Stimulated activated CD8-positive, alpha-beta memory T cell treated with anti-CD3 and anti-CD28 coated beads, Interleukin-7, amount 100 ng/mL, for 1 hour (primary cell): ENCODE results near the gene KRTAP10-2.

Experiments used
- DNase-seq, 2 donors: peaks; one replicate each; pipeline ENCODE4 v3.0.0-alpha.2; 2020; ENCODE audit warnings: low read depth in 2 of 2

KRTAP10-2 gene

GRCh38 chr21:44539991-44540666 is 11.2 kb downstream of the KRTAP10-2 start, which contains the start of gene KRTAP10-1:
Gene KRTAP10-1 (minus strand): TSS chr21:44540195. CDS start chr21:44540150, 45 bp downstream.
- DNase-seq: no peak

DNA sequence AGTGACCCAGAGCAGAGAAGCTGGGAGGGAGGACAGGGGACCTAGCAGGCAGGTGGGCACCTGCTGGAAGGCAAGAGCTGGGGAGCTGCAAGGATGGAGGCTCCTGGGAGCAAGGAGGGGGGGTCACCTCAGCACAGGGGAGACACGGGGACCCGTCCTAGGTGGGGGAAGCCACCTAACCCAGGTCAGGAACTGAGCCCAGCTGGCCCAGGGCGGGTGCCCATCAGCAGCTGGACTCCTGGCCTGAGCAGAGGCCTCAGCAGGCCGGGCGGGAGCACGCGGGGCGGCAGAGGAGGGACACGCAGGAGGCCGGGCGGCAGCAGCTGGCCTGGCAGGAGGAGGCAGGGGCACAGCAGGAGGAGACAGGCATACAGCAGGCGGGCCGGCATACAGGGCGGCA is 12.3 kb downstream of the KRTAP10-2 start:
- no peak for DNase-seq

GRCh38 chr21:44537930-44538911 is 13.1 kb downstream of the KRTAP10-2 start:
- DNase-seq: no peak

- DNase-seq: no peak
Measured at GRCh38 chr21:44535963-44536362, 15.3 kb downstream of the KRTAP10-2 start.

GRCh38 chr21:44534688-44535087 is 16.6 kb downstream of the KRTAP10-2 start:
- DNase-seq: no peak

GRCh38 chr21:44533891-44534627 is 17.2 kb downstream of the KRTAP10-2 start:
- DNase-seq: no peak

- no peak for DNase-seq
Measured at GRCh38 chr21:44533121-44533890, 18.0 kb downstream of the KRTAP10-2 start.

DNA sequence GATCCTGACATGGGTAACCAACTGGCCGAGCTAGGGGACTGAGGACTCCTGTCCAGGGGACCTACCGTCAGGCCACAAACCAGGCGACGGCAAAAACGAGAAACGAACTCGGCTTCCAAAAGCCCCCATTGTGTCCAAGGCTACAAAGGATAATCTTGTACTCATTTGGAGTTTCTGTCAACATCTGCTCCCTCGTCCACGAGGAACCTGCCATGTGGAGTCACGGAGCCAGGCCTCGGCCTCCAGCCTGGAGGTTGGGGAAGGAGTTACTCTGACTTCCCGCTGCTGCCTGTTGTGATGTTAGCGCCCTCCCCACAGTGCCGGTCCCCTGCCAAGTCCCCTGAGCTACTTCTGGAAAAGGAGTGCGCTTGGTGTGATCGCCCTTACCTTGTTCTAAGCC is 18.6 kb downstream of the KRTAP10-2 start:
- no peak for DNase-seq

GRCh38 chr21:44531606-44532564 is 19.4 kb downstream of the KRTAP10-2 start:
- no peak for DNase-seq

DNA sequence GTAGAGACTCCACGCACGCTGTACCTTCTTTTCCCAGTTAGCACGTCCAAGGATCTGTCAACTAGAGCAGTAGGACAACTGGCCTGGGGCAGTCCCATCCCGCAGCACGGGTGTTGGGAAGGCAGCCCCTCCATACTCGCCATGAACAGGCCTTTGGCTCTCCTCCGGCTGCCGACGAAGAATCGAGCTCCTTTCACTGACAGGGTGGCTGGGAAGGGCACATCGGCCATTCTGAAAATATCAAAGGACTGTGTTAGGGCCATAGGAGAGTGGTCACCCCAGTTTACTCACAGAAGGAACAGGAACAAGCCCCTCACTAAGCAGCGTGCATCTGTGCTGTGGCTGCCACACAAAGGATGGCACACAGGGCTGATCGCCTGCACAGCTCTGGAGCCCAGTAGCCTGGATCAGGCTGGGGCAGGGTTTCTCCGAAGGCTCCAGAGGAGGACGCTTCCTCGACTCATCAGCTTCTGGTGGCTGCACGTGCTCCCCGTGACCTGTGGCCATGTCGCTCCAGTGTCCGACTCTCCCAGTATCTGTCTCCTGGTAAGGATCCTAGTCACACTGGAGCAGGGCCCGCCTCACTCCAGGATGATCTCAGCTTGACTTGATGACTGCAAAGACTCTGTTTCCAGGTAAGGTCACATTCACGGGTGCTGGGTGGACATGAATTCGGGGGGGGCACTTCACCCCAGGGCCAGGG is 20.3 kb downstream of the KRTAP10-2 start:
- DNase-seq: no peak

GRCh38 chr21:44530221-44530902 is 20.9 kb downstream of the KRTAP10-2 start:
- no peak for DNase-seq

GRCh38 chr21:44529503-44530125 is 21.7 kb downstream of the KRTAP10-2 start:
- no peak for DNase-seq

GRCh38 chr21:44529011-44529421 is 22.3 kb downstream of the KRTAP10-2 start:
- DNase-seq: no peak

DNA sequence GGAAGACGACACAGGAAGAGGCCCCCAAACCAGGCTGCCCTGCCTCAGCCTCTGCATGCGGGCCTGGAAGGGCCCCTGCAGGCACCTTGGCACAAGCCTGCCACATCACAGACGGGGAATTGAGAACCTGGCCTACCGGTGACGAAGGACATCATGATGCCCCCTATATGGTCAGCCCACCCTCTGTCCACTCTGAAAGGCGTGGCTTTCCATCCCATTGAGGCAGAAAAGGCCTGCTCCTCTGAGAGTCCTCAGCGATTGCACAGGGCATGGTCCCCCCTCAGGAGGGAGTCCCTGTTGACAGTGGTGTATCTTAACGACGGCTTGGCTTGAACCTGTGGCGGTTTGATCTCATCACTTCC is 22.7 kb downstream of the KRTAP10-2 start:
- DNase-seq: no peak

DNA sequence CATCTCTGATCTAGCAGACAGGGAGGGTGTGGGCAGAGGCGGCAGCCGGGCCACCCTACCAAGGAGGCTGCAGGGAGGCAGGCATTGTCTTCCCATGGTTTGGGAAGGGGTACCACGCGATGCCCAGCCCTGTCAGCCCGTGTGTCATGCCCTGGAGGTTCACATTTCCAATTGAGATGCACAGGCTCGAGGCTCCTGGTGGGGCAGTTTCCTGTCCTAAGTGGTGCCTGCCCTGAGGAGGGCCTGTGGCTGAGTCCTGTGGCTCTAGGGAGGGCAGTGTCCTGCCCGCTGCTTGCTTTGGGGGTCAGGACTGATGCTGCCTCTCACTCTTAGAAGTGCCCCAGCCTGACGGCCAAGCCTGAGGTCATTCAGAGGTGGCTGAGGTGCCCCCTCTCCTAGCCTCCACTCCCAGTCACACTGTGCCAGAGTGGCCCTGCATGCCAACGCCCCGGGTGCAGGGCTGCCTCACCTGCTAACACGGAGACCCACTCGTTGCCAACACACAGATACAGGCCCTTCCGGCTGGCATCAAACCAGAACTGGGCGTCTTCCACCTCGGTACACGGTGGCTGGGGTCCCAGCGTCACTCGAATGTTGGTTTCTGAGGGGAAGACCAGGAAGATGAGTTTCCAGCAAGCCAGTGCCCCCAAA is 23.2 kb downstream of the KRTAP10-2 start:
- DNase-seq: no peak

DNA sequence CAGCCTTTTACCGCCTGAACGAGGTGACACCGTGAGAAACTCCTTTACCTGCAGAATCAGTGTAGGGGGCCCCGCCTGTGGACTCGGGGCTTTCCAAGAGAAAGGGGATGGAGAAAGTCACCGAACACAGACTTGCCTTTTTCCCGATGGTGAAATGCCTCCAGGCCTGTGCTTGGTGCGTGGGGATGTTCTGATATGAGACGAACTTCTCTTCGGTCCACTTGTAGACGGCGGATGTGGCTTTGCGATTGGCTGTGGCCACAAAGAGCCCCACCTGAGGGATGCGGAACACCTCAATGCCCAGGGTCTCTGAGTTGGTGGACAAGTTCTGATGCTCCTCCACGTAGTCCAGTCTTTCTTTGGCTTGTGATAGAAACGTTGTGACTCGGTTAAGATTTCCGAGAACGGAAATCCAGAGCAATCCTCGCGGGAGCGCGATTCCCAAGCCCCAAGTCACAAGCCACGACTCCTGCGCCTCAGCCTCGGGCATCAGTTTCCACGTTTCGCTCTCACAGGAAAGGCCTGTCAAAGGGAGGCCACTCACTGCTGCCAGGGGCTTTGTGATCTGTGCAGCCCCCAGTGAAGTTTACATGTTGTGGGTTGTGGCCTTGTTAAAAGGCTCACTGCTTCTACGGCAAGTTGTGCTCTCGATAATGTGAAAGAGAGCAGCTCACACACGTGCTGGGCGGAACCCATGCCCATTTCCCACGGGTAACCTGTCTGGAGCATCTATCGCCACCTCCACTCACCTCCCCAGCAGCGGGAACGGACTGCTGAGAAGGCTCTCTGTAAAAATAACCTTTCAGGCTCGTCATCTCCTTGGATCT is 23.9 kb downstream of the KRTAP10-2 start:
- DNase-seq: no peak
